GM18499 (cell line): ENCODE measurements around the gene CSF2RB.
"Not testable (repeated sequence)": the region's sequence is repeated elsewhere in the genome, so short reads cannot be mapped to it uniquely, and the experiment has no call there.

Experiments used
- ATAC-seq: cut with Tn5 transposase; IDR thresholded peaks from one replicate; pipeline ENCODE4 v1.9.1; 2021; ENCODE audit warnings: moderate number of reproducible peaks; ENCODE audit not compliant: insufficient read depth, unreplicated experiment

Gene CSF2RB

DNA sequence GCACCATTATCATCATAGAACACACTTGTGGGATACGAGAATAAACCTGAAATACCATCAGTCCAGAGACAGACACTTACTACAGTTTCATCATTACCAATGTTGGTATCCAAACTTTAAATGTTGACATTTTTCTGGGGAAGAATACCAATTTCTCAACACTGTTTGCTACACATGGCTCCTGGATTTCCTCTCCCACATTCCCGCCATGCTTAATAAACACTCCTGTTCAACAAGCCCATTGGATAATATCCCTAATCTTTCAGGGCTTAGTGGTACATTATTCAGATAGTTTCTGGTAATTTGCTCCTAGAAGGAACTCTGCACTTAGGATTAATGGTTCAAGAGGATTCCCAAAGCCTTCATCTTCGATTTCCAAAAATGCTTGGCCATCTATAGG, 48.2 kb downstream of the CSF2RB start:
- no peak for ATAC-seq

GRCh38 chr22:36963302-36963701, 49.9 kb downstream of the CSF2RB start:
- ATAC-seq: no peak

GRCh38 chr22:36964106-36964505, 50.7 kb downstream of the CSF2RB start:
- no peak for ATAC-seq

- no peak for ATAC-seq
Observed at GRCh38 chr22:36965696-36966095, 52.3 kb downstream of the CSF2RB start.

- ATAC-seq: no peak
Observed at GRCh38 chr22:36966851-36967540, 53.6 kb downstream of the CSF2RB start.

DNA sequence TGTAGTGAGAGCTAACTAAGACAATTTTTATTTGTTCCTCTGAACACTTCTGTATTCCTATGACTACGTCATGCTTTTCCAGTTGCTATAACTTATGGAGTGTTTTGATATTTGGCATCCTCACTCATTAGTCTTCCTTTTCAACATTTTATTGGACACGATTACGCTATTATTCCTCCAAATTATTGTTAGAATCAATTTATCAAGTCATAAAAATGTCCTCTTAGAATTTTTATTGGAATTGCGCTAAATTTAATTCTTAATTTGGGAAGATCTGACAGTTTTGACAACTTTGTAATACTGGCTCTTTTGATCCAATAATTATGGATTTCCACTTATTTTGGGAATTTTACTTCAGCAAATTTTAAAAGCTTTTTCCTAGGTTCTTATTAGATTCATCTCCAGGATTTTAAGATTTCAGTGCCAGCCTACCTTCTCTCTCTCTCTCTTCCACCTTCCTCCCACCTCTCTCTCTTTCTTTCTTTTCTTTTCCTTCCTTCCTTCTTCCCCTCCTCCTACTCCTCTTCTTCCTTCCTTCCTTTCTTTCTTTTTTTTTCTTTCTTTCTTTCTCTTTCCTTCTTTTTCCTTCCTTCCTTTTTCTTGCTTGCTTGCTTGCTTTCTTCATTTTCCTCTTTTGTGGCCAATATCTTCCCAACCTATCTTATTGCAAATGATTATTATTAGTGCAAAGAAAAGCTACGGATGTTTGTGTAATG, 55.0 kb downstream of the CSF2RB start:
- ATAC-seq: no peak

- no peak for ATAC-seq
Observed at GRCh38 chr22:36971341-36972125, 58.1 kb downstream of the CSF2RB start.

- no peak for ATAC-seq
Observed at GRCh38 chr22:36976606-36977005, 63.2 kb downstream of the CSF2RB start.

DNA sequence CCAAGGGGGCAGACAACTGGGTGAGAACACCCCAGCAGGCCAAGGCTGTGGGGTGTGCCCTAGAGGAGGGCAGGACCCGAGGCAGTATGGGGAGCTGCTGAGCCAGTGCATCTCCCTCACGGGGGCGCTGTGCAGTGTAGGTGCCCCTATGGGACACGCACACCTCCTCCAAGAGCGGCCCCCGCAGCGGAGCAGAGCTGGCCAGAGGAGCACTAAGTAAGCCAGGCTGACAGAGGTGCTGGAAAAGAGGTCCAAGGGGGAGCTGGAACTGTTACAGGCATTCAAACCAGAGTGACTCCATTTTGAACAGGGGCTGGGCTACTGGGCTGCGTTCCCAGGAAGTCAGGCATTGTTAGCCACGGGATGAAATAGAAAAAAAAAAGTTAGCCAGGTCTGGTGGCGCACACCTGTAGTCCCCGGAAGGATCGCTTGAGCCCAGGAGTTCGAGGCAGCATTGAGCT, 64.0 kb downstream of the CSF2RB start:
- ATAC-seq: no peak

GRCh38 chr22:36977947-36978660, 64.7 kb downstream of the CSF2RB start:
- ATAC-seq: no peak

- no peak for ATAC-seq
Observed at GRCh38 chr22:36979016-36979910, 65.8 kb downstream of the CSF2RB start.

DNA sequence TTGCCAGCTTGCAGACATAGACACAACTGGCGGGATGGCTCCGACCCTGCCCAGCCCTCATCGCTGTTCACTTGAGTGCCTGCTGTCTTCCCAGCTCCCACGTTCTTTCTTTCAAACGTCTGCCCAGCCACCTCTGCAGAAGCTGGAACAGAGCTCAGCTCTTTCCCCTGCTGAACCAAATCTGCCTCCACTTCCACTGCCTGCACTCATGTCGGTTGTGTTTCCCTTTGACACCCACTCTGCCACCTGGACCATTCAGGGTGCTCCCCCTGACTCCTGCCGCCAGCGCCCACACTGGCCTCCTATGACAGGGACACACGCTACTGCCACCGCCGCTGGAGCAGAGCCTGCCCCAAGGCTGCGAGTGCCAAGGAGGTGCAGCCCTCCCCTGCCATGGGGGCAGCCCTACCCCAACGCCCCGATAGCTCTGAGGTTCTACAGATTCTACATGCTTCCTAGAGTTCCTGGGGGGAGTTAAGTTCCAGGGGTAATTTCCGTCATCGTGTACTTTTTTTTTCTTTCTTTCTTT, 67.9 kb downstream of the CSF2RB start:
- no peak for ATAC-seq

- ATAC-seq: no peak
Observed at GRCh38 chr22:36982136-36982535, 68.7 kb downstream of the CSF2RB start.

DNA sequence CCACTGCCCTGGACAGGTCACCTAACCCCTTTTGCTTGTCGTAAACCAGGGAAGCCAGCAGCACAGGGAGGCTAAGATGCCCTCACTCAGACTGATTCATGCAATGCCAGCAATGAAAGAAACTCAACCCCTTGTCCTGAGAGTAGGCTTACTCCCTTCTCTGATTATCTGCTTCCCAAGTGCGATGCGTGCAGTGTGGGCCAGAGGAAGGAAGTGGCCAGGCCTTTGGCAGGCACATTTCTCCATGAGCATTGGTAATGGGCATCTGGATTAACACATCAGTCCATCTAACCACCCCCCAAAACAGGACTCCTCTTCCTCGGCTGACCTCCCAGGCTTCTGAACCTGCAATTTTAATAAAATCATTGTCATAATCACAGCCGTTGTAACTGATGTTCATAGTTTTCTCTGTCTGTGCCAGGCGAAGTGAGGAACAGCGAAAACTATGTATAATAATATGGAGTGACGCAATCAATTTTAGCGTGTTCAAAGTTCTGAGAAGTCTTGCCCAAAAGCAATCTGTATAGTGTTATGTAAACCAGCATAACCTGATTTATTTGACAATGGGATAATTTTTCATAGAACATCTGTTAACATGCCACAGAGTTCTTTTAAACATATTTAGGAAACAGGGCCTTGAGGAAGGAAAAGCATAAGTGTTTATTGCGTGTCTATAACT, 71.9 kb downstream of the CSF2RB start:
- no peak for ATAC-seq

DNA sequence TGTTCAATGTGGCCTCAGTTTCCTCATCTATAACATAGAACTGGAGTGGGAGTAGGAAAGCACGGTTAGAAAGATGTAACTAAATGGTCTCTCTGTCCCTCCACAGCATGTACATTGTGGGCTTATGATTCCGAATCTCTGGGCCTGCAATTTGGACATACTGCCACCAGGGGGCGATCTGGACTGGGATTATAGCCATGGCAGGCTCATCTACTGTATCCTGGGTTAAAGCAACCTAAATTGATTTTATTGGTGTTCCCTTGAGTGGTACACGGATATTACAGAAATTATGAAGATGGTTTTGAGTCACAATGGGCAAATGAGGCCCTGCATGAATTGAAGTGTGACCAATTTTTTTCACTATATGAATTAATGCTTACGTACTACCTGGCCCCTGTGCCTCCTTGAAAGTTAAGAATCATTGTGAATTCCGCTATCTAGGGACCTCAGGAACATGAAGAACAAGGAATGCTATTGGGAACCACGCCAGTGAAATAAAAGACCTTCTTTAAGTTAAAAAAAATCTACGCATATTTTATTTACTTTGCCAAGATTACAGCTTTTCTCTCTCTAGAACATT, 72.9 kb downstream of the CSF2RB start:
- ATAC-seq: no peak

GRCh38 chr22:36988075-36988832, 74.8 kb downstream of the CSF2RB start:
- ATAC-seq: no peak

GRCh38 chr22:36989012-36989411, 75.6 kb downstream of the CSF2RB start:
- not testable (repeated sequence) for ATAC-seq
